Testis (tissue), 2 donors: ENCODE measurements around the gene ZSCAN26.

Experiments used
- POLR2A ChIP-seq: fragments of 450-650 bp; IDR thresholded peaks from one replicate; pipeline ENCODE4 v1.6.1; 2017; ENCODE audit warnings: antibody characterized with exemption, mild to moderate bottlenecking, moderate library complexity
- TF ChIP-seq, protein P1 (sequence below), 3 experiments: fragments of 450-650 bp in 2 of 3; fragments of 200-600 bp in 1 of 3; sonication (generic) in 1 of 3; IDR thresholded peaks; one replicate each; pipeline ENCODE4 v1.5.1; 2016 to 2019; ENCODE audit warnings: antibody characterized with exemption in 3 of 3, mild to moderate bottlenecking in 2 of 3, moderate library complexity in 1 of 3

DNA sequence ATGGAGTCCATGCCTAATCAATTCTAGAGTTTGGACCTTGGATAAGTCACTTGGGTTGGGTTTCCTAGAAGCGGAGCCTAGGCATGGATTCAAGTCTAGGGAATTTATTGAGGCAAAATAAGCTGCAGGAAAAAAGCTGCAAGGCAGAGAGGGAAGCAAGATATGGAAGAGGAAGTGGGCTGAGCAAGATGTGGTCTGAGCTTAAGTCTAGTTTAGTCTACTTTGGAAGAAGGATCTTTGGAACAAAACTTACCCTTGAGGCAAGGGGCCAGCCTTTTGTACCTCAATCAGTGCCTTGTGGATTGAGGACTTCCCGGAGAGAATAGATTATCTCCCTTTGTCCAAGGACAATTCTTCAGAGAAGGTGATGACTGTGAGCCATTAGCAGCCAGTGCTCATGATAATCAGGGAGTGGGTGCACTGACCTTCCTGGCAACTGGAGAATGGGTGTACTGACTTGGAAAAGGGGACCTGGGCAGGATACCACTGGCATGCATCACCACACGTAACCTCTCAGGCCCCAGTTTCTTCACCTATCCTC is 31.0 kb upstream of the ZSCAN26 start:
- no peak for TF ChIP-seq POLR2A
- TF ChIP-seq, protein P1, sequence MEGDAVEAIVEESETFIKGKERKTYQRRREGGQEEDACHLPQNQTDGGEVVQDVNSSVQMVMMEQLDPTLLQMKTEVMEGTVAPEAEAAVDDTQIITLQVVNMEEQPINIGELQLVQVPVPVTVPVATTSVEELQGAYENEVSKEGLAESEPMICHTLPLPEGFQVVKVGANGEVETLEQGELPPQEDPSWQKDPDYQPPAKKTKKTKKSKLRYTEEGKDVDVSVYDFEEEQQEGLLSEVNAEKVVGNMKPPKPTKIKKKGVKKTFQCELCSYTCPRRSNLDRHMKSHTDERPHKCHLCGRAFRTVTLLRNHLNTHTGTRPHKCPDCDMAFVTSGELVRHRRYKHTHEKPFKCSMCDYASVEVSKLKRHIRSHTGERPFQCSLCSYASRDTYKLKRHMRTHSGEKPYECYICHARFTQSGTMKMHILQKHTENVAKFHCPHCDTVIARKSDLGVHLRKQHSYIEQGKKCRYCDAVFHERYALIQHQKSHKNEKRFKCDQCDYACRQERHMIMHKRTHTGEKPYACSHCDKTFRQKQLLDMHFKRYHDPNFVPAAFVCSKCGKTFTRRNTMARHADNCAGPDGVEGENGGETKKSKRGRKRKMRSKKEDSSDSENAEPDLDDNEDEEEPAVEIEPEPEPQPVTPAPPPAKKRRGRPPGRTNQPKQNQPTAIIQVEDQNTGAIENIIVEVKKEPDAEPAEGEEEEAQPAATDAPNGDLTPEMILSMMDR (IDR thresholded peaks at IDR 0.05), result no peak
